Hepatocyte (in vitro differentiated cells): ENCODE data around the gene SLC16A9.

Experiments
- CTCF ChIP-seq: fragments of 200-600 bp; sonication (generic); IDR thresholded peaks from 2 replicates; pipeline ENCODE4 v1.5.1; 2016; ENCODE audit warnings: antibody characterized with exemption, mild to moderate bottlenecking; ENCODE audit not compliant: poor library complexity
- EZH2 ChIP-seq: fragments of 200-600 bp; sonication (generic); IDR thresholded peaks from 2 replicates; pipeline ENCODE4 v1.6.1; 2016; ENCODE audit warnings: antibody characterized with exemption, mild to moderate bottlenecking, borderline replicate concordance
- EZH2phosphoT487 ChIP-seq: fragments of 200-600 bp; sonication (generic); IDR thresholded peaks from one replicate; pipeline ENCODE4 v1.6.1; 2018; ENCODE audit warnings: antibody characterized with exemption, mild to moderate bottlenecking, low read depth, moderate library complexity; ENCODE audit not compliant: unreplicated experiment, severe bottlenecking

DNA sequence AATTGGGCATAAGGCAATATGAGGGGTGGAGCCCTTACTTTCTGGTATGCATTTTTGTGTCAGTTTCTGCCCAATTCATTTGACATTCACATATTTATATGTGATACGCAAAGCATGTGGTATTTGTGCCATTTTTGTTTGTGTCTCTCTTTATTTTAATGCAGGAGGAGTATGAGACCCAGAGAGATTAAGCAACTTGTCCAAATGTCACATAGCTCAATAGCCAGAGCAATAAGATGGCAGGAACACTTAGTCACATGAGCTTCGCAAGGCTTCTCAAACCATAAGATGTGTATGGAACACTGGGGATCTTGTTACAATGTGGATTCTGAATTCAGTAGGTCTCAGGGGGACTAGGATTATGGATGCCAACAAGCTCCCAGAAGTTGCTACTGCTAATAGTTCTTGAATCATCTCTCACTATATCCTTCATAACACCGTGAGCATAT lies 24.4 kb upstream of the SLC16A9 start:
- no peak for TF ChIP-seq CTCF
- no peak for TF ChIP-seq EZH2phosphoT487
- TF ChIP-seq EZH2: no peak
